DMS79 treated with DMSO at 0.1 percent for 48 hours (cell line): ENCODE measurements around the gene SLCO4C1.

Experiments
- DNase-seq: peaks from one replicate; lab custom pipeline; 2025; lab: John Stamatoyannopoulos, UW

Gene SLCO4C1

GRCh38 chr5:102271759-102272158 lies 24.3 kb downstream of the SLCO4C1 start:
- no peak for DNase-seq

DNA sequence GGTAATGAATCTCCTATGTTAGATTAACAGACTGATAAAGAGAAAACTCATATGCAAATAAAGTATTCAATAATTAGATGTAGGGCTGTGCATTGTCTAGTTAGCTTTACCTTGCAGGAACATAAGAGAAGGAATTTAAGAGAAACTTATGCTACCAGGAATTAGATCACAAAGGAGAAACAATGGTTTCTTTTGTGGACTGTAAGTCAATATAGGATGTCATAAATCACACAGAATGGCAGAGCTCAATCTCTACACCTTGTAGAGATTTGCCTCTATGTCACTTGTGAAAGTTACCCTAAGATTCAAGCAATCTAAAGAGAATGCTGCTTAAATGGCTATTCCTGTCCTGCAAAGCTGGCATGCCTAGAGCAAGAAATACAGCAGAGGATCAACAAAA lies 26.0 kb downstream of the SLCO4C1 start:
- DNase-seq, result no peak

- no peak for DNase-seq
Measured at GRCh38 chr5:102262688-102263087, 33.4 kb downstream of the SLCO4C1 start.

DNA sequence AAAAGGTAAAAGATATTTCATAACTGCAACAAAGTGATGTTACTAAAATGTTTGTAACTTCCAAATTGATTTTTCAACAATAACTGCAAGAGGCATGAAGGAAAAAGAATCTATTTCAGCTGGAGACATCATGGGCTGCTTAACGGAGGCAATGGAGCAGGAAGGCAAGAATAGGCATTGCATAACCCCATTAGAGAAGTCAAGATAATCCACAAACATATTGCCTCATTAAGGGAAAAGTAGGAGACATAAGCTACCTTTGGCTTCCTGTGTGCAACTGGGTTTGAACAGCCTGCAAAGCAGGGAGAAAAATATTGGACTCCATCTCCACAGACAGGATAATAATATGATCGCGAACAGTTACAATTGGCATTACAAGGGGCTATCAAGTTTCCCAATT lies 46.7 kb downstream of the SLCO4C1 start:
- DNase-seq, result no peak

DNA sequence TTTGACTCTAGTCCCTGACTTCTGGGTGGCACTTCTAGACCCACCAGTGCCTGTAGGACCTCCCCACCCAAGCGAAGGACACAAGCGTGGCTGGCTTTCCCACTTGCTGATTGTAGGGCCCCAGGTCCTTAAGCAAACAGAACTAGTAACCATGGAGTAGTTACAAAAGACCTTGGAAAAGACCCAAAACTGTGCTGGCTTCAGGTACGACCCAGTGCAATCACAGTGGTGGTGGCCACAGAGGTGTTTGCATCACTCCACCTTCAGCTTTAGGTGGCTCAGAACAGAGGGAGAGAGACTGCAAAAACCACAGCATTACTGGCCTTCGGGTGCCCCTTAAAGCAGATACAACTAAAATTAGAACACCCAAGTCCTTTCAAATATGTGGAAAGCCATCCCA lies 52.9 kb downstream of the SLCO4C1 start:
- DNase-seq, result no peak

- DNase-seq, result no peak
Measured at GRCh38 chr5:102241809-102242421, 54.2 kb downstream of the SLCO4C1 start.

DNA sequence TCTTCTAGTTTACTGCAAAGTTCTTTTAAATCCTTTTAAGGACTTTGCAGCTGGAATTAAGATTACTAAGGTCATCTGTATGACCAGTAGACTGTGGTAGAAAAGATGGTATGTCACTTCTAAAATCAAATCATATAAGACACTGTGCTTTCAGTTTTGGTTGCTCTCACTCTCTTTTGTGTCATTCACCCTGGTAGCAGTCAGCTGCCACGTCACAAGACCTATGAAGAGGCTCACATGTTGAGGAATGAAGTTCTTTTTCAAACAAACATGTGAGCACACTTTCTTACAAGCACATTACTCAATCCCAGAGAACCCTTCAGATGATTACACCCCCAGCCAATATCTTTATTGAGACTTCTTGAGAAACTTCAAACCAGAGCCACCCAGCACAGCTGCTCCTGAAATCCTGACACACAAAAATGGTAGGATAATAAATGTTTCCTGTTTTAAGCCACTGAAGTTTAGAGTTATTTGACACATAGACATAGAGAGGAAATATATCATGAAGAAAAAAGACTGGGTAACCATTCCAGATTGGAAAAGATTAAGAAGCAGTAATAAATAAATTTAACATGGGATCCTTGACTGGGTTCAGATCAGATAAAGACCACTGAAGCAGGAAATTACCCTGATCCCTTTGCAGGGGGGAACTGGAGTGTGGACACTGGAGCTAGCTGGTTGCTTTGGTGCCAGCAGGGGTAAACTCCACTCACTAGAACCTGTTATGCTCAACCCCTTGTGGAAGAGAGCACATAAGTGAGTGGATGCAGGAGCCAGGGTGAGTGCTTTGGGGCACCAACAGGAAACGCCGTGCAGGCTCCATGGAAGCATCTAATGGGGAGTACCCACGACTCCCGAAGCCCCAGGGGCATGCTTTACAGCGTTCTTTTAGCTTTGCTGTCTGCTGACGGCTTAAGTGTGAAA lies 64.1 kb downstream of the SLCO4C1 start:
- DNase-seq, result no peak

- no peak for DNase-seq
Measured at GRCh38 chr5:102229685-102230084, 66.4 kb downstream of the SLCO4C1 start.

DNA sequence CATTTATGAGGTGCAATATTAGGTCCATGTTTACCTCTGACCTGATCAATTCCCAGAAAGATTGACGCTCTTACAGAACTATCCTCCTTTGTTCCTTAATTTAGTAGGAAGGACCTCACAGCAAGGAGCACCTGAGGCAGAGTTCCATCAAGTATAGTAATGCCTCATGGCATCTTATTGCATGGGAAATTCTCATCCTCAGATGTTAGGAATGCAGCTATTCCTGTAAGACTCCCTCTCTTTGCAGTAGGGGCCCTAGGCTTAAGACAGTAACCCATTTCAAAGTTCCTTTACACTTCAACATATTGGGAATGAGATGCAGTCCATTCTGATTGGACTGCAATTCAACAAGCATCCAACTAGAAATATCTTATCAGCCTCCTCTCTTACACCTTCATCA lies 69.8 kb downstream of the SLCO4C1 start:
- no peak for DNase-seq

DNA sequence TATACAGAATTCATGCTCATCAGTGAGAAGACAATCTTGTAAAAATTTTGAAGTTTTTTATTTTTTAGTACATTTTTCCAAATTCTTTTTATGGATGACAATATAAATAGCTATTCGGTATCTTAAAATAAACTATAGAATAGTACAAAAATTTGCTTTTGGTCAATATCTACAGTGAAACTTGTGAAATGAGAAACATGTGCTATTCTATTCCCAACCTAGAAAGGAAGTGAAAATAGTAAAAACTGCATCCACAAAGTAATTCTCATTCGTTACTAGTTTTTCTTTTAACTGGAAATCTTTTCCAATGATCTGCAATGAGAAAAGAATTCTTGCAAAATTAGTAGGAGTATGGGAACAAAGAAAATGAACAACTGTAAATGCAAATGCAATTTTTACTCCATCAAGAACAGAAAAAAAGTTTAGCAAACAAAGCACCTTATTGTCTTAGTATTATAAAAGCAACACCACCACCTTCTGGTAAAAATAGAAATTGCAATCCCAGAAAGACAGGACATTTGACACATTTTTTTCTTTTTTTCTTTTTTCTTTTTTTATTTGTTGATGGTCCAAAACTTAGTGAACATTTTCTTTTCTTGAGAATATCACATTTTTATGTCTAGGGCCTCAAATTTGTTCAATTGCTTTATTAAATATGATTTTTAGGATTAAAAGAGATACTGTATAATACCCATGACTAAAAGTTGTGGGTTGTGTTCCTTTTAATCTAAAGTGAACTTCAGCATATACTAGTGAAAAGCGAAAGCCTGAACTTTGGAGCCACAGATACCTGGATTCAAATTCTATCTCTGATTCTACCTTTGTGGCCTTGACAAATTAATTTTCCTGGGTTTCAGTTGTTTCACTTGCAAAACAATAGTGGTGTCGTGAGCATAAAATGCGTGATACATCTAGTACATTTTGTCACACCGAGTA lies 72.3 kb downstream of the SLCO4C1 start:
- no peak for DNase-seq

DNA sequence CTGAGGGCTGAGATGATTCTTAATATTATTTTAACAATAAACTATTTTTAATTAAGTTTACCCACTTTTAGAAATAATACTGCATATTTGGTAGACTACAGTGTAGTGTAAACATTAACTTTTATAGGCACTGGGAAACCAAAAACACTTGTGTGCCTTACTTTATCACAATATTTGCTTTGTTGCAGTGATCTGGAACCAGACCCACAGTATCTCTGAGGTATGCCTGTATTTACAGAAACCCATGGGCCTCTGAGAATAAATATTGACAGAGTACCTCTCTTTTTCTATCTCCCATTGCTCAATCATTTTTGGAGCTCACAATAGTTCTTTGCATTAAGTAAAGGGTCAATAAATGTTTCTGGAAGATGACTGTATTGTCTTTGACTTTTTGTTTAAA lies 73.3 kb downstream of the SLCO4C1 start:
- no peak for DNase-seq

DNA sequence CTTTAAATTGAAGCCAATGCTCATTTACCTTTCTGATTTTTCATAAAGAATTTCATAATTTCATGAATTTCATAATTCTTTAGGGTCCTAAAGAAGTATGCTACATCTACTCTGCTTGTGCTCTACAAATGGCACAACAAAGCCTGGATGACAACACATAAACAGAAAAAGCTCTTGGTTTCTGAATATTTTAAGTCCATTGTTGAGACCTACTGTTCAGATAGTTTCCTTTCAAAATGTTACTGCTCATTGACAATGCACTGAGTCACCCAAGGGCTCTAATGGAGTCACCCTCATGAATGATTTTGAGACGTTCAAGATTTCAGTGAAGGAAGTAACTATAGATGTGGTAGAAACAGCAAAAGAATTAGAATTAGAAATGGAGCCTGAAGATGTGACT lies 74.1 kb downstream of the SLCO4C1 start:
- DNase-seq, result no peak

DNA sequence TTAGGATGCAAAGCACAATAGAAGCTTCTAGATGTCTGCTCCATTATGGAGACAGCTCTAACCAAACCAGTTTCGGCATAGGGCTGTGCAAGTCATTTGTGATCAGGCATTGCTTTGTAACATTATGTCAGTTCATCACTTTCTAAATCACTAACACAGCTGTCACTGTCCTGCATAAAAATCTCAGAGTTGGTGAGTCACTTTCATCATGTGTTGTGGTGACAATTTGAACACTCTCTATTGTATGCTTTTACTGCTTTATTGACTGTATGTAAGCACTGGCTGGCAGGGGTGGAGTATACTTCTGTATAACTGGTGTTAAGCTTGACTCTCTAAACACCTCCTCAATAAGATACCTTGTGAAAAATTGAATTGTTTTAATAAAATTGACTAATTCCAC lies 77.9 kb downstream of the SLCO4C1 start:
- DNase-seq, result no peak

- no peak for DNase-seq
Measured at GRCh38 chr5:102216678-102217077, 79.4 kb downstream of the SLCO4C1 start.

- DNase-seq, result no peak
Measured at GRCh38 chr5:102211165-102211564, 84.9 kb downstream of the SLCO4C1 start.

DNA sequence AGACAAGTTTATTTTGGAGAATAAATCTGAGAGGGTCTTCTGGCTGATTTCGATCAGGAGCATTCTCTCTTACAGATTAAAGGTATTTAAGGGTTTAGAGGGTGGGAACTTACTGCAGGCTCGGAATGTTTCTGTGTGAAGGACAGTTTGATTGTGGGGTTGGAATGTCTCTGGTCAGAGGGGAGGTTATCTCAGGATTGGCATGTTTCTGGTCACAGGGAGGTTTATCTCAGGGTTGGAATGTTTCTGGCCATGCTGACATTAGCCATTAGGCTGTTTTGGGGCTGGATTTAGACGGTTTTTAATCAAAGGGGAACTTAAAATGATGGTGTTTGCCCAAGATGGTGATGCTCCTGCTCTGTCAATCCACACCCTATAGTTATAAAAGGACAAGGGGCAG lies 95.2 kb downstream of the SLCO4C1 start:
- DNase-seq, result no peak

- DNase-seq, result no peak
Measured at GRCh38 chr5:102196481-102196880, 99.6 kb downstream of the SLCO4C1 start.
